NCI-H2227 treated with DMSO at 0.1 percent for 48 hours (cell line): ENCODE data around the gene TSEN15.
"Not testable (repeated sequence)": the region's sequence is repeated elsewhere in the genome, so short reads cannot be mapped to it uniquely, and the experiment has no call there.

Experiments
- DNase-seq: peaks from one replicate; lab custom pipeline; 2025; lab: John Stamatoyannopoulos, UW

Gene TSEN15

DNA sequence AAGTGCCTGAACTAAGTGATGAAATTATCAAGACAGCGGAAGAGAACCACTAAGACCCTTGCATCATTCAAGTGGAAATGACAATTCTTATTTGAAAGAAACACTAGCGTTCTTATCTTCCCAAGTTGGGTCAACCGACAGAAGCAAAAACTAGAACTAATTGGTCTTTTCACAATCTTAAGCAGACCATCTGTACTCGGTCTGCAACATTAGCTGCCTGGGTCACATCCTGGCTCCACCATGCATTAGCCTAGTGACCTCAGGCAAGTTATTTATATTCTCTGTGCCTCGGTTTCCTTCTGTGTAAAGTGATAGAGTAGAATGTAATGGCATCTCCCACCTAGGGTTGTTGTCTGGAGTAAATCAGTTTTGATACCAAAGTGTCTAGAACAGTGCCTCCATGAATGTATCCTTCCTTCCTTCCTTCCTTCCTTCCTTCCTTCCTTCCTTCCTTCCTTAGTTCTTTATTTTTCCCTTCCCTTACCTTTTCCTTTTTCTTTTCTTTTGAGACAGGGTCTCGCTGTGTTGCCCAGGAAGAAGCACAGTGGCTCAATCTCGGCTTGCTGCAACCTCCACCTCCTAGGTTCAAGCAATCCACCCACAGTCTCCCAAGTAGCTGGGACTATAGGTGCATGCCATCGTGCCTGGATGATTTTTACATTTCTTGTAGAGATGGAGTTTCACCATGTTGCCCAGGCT lies 20.0 kb upstream of the TSEN15 start:
- DNase-seq, result no peak

DNA sequence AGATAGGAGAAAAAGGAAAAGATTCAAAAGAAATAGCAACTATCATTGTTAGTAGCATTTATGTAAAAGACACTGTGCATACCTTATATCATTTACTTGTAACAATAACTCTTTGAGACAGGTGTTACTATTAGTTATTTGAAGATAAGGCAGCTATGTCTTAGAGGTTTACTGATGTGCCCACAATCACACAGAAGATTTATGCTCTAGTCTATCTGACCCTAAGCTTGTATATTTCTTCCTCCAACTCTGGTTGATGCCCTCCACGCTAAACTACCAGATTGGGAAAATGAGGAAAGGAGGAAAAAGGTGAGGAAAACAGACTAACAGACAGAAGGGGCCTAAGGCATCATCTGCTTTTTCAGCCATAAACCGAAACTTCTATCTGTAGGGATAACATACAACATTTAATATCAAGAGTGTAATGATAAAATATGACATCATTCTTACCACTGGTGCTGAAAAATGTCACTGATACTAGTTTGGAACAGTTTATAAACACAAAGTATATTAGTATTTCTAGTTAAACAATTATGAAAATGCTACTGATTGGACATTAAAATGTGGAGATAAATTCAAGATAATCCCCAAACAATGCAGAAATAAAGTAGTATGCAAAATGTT lies 19.1 kb upstream of the TSEN15 start:
- no peak for DNase-seq

DNA sequence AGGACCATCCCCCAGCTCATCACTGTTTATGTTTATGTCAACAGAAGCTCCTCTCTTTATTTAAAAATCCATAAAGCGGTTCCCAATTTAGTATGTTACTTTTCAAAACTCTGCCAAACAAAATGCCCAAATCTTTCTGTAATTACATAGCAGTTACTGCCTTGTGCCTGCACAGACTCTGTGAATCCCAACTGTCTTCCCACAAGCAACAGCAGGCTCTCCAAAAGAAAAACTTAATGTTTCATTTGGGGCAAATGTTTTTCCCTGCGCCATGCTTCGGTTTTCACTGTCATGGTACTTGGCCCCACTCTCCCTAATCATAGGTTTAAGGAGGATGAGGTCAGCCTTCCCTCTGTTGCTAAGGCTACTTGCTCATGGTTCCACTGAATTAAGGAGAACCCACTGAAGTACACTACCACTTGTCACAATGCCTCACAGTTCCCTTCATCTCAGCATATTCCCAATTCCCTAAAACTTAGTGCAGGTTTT lies 18.6 kb upstream of the TSEN15 start:
- DNase-seq, result no peak

DNA sequence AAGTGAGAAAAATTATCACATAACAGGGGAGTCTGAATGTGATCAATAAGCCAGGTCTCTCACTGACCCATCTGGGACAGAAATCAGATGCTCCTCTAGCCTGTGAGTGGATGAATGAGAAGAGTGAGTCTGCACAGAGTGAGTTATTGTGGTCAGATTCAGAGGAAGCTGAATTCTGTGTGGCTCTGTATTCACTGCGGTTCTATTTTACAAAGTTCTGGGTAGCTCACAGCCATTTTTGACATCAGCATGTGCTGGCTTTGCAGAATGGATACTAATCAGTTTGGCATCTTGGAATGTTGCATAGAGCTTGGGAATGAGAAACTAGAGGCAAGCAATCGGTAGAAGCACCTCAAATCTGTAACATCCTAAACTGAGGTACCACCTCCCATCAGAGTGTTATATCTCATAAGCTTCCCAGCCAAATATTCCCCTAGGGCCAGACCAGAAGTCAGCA lies 17.8 kb upstream of the TSEN15 start:
- no peak for DNase-seq

DNA sequence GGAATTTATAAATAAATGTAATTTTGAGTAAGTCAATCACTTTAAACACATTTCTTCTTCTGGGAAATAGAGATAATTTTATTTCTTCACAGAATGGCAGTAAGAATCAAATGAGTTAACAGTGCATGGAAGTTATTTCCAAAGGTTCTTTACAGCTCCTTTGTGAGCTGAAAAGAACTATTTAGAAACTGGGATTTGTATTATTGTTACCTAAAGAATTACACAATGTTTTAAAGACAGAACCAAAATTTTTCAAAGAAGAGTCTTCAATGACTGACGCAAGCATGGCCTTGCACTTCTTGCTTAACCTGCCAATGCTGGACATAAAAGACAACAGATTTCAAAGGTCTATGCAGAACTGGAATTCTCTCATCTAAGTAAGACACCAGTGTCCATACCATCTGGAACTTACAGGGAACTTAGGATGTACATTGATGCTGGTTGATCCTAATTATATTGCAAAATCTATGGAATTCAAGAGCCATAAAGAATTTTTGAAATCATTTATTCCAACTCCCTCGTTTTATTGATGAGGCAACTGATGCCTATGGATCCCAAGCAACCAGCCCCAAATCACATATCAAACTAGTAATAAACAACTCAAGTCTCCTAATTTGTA lies 16.7 kb upstream of the TSEN15 start:
- no peak for DNase-seq

DNA sequence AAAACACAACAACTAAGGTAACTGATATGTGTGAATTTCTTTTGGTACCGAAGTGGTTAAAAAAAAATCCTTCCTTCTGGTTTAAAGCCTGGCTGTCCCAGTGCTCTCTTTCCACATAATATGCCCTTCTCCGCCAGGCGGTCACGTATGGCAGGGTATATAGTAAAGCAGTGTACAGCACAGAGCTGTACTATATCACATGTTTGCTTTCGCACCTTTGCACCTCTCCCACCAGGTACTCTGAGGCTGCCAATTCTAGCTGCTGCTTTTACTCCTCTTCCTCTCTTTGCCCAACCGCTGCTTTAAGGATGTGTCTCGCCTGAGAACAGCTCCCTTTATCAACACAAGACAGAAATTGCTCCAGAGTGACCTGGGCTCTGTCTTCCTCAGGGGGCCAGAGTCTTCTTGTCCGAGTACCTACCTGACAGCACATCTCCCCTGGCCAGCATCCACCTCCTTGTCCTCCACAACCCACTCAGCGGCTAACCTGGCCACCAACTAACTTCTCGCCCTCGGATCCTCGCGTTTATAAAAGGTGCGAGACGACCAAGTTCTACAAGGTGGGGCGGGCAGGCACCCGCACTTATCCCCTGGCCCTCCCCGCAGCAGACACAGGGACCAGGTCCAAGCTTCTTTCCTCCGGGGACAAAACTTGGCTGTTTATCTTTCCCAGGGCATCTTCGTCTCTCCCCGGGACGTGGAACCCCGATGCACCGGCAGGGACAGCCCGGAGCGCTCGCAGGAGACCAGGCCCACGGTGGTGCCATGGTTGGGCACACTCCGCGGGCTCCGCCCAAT lies 15.6 kb upstream of the TSEN15 start:
- no peak for DNase-seq

DNA sequence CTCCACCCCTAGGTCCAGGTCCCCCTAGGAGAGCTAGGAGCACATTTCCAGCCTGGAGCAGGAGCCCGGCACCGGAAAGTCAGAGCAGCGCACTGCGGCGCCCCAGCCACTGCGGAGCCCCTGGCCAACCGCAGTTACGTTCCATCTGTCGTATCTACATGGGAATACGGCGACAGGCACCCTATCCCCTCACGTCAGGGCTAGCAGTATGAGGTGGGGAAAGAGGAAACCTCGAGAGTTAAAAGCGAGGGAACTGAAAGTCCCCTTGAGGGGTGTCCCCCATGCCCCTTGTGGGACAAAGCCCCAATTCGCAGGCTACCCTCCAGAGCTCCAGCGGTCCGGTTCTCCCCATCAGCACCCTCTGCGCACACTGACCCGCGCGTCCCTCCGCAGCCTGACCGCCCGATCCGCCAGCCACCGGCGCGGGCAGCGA lies 15.0 kb upstream of the TSEN15 start:
- no peak for DNase-seq

DNA sequence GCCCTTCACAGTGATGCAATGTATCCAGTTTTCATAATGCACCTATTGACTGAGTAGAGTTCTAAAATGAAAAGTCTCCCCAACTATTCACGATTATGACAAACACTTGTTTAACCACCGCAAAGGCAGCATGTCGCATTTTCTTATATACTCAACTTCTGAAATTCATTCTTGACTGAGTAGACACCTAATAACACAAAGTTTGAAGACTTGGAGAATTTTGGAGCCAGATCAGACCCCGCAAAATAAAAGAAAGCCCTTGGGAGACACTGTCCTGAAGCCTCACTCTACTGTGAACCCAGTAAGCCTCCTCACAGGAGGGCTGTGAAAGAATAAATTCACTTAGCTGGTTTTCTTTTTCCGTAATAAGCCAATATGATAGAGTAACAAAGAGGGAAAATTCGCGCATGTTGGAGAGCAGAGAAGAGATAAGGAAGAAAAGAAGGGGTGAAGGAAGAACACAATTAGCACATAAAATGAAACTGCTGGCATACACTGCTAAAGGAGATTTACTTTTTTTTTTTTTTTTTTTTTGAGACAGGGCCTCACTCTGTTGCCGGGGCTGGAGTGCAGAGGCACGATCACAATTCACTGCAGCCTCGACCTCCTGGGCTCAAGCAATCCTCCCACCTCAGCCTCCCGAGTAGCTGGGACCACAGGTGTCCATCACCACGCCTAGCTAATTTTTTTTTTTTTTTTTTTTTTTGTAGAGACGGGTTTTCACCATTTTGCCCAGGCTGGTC lies 13.5 kb upstream of the TSEN15 start:
- DNase-seq, result no peak

DNA sequence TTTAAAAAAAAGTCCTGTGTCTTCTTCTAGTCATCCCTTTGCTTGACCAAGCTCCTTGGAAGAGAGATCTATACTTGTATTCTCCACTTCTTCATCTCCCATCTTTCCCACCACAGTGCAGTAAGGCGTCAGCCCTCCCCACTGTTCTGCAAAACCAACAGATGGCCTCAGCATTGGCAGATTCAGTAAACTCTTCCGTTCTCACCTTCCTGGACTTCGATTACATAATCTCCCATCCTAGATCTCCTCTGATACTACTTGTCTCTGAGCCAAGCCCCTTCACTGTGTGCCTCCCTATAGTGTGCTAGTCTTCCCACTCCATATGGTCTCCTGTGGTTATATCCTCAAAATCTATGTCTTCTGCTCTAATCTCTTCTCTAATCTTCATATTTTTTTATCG lies 12.4 kb upstream of the TSEN15 start:
- DNase-seq, result no peak

DNA sequence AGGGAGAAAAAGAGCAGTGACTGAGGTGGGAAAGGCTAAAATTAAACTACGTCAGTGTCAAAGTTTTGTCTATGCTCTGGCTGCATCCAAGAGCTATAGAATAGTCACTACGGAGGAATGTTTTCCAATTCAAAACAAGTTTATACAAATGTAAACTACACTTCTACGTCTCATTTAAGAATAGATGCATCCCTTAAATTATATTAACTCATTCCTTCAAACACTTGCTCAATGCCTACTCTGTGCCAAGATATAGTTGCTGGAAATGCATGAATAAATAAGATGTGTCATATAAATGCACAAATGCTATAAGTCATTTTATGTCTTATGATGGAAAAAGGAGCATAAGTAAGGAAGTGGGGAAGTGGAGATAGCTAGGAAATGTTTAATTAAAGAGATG lies 9.8 kb upstream of the TSEN15 start:
- no peak for DNase-seq

DNA sequence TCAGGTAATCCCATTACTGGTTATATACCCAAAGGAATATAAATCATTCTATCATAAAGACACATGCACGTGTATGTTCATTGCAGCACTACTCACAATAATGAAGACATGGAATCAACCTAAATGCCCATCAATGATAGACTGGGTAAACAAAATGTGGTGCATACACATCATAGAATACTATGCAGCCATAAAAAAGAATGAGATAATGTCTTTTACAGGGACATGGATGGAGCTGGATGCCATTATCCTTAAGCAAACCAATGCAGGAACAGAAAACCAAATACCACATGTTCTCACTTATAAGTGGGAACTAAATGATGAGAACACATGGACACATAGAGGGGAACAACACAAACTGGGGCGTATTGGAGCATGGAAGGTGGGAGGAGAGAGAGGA lies 8.2 kb upstream of the TSEN15 start:
- DNase-seq, result not testable (repeated sequence)

DNA sequence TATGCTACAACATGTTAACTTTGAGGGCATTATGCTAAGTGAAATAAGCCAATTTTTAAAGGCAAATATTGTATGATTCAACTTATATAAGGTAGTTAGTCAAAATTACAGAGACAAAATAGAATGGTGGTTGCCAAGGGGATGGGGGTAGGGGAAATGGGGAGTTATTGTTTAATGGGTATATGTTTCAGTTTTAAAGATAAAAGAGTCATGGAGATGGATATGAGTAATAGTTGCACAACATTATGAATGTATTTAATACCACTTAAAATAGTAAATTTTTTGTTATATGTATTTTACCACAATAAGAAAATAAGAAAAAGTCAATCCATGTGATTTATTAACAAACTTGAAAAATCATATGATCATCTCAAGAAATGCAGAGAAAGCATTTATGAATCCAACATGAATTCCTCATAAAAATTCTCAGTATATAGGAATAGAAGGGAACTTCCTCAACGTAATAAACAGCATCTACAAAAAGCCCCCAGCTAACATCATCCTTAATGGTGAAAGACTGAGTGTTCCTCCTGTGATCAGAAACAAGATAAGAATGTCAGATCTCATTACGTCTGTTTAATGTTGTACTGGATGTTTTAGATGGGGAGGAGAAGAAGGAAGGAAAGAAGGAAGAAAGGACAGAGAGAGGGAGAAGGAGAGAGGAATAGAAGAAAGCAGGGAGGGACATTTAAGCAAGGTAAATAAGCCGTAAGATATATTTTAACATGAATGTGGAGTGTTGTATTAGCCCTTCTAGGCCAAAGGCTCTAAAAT lies 6.7 kb upstream of the TSEN15 start:
- no peak for DNase-seq

DNA sequence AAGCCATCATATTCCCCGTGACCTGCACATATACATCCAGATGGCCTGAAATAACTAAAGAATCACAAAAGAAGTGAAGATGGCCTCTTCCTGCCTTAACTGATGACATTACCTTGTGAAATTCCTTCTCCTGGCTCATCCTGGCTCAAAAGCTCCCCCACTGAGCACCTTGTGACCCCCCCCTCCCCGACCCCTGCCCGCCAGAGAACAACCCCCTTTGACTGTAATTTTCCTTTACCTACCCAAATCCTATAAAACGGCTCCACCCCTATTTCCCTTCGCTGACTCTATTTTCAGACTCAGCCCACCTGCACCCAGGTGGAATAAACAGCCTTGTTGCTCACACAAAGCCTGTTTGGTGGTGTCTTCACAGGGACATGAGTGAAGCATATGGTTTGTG lies 4.0 kb upstream of the TSEN15 start:
- not testable (repeated sequence) for DNase-seq

DNA sequence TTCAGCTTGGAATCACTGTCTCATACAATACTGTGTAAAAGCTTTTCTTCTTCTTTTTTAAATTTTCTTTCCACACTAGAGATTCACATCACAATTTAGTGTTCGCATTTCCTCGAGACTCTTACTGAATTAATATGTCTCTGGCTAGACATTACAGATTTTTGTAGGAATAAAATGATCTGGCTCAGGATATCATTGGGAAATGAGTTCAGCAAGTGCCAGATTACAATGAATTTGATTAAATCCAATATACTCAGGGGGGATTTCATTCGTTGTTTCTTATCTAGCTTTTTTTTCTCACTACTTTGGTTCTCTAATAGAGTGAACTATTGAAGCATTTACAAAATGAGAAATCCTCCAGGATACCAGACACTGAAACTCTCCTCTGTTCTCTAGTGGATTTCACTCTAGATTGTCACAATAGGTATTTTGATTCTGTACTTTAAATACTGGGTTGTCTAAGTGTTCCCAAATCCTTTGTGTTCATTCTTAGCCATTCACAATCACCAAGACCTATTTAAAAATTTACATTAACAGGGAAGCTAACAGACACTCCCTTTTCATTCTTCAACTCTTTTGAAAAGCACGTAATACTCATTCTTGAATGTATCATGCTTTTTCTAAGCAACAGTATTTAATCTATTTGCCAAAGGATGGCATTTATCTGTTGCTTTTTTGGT lies 2.8 kb upstream of the TSEN15 start:
- no peak for DNase-seq

DNA sequence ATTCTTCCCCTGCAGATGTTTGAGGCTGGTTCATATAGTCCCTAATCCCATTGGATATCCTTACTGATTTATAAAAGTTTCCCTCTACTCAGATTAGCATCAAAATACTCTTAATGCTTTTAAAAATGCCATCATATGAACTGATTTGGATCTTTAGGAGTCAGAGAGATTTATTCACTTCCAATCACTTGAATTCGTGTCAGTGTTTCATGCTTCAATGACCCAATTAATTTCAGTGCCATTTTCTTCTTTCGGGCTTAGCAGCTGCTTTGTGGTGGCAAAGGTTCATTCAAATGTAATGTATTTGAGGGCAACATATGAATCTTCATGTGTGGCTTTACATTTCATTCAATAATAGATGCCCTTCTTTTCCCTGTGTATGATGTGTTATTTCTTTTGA lies 2.2 kb upstream of the TSEN15 start:
- no peak for DNase-seq

DNA sequence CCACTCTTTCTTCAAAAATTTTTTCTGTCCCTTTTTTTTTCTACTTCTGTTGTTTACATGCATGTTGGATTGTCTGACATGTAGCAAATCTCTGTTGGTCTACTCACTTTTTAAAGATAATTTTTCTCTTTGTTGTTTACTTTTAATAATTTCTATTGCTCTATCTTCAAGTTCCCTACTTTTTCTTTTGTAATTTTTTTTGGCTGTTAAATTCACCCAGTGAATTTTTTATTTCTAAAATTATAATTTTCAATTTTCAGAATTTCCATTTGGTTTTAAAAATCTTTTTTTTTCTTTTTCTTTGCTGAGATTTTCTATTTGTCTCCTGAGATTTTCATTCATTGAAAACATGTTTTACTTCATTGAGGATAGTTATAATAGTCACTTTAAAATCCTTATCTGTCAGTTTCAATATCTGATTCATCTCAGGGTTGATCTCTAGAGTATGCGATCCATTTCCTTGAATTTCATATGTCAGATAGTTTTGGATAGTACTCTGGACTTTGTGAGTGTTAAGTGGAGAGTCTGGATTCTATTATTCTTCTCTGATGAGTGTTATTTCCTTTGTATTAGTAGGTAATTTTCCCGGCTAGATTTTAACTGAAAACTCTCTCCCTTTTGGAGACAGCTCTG lies 1.6 kb upstream of the TSEN15 start:
- DNase-seq, result no peak

DNA sequence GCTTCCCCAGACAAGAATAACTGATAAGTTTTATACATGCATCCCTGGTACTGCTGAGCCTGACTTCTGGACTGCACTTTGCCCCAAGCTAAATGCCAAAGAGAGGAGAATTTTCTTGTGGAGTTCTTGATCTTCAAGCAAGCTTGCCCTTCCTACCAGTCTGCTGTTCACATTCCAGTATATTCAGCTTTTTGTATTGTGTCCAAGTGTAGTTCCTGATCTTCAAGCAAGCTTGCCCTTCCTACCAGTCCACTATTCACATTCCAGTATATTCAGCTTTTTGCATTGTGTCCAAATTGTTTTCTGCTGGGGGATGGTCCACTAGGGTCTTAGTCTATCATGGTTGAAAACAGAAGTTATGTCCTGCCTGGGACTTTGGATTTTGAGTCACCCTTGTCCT lies 894 bp upstream of the TSEN15 start:
- DNase-seq, result no peak

DNA sequence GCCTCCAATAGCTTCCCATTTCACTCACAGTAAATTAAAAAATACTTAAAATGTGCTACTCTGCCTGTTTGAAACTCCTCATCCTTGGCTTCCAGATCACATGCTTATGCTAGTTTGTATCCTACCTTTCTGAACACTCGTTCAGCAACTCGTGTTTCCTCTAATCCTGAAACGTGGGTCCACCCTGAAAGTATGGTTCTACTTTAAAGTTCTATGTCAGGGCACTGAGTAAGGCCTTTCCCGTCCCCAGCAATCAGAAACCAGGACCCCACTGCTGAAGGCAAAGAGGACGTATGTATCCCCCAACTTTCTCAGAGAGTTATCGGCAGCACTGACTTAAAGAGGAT lies 419 bp upstream of the TSEN15 start:
- no peak for DNase-seq

DNA sequence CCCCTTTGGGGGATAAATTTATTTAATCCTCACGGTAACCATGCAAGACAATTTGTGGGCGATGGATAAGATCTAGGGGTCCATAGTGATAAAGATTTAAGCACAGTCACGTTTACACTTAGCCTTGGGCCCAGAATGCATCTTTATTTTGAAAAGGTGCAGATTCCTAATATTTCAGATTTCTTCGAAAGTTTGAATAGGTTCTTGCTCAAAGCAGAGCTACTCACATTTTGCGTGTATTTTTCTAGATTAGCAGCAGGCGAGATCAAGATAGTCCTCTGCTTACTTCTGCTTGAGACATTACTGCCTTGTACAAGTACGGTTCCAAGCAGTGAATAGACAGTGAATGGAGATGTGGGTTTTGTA lies 647 bp downstream of the TSEN15 start:
- no peak for DNase-seq

DNA sequence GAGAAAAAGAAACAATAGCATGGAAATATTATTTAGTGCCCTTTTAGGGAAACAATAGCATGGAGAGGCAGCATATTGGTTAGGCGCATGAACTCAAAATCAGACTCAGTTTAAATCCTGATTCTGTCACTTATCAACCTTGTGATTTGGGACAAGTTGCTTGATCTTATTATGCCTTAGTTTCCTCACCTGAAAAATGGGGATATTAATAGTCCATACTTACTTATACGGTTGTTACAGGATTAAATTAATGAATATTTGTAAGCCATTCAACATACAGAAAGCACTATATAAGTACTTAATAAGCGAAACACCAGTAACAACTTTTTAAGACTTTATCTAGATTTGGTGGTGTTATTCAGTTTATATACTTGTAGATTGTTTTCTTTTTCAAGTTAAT lies 1.2 kb downstream of the TSEN15 start:
- DNase-seq, result no peak
